ENCODE results near the gene HSPA4L.

Gene HSPA4L

DNA sequence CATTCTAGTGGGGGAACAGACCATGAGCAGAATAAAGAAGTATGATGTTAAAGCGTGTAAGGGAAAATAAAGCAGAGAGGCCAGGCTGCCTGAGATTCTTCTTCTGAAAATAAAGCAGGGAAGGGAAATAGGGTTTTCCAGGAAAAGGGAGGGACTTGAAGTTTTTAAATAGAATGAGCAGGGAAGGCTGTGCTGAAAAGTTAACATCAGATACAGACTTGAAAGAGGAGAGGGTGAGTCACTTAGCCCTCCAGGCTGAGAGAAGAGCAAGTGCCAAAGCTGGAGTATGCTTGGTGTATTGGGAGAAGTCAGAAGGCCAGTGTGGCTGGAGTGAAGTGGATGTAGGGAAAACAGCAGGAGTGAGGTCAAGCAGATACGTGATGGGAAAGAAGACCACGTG lies 88.6 kb downstream of the HSPA4L start:
- DNase-seq: no peak

DNA sequence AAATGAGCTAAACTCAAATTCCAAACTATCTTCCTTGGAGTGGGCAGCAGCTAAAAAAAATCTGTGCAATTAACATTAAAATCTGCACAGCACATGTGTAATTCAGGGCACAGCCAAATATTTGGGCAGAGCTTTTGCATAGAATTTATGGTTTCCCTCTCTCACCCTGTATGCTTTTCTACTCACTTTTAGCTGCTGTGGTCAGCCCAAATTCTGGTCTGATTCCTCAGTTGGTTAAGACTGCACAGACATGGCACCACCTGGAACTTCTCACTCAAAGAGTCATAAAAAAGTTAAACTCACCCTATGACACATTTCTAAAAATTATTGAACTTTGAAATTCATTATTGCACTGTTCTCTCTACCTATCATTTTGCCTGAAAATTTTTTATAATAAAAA lies 93.7 kb downstream of the HSPA4L start:
- DNase-seq: no peak

DNA sequence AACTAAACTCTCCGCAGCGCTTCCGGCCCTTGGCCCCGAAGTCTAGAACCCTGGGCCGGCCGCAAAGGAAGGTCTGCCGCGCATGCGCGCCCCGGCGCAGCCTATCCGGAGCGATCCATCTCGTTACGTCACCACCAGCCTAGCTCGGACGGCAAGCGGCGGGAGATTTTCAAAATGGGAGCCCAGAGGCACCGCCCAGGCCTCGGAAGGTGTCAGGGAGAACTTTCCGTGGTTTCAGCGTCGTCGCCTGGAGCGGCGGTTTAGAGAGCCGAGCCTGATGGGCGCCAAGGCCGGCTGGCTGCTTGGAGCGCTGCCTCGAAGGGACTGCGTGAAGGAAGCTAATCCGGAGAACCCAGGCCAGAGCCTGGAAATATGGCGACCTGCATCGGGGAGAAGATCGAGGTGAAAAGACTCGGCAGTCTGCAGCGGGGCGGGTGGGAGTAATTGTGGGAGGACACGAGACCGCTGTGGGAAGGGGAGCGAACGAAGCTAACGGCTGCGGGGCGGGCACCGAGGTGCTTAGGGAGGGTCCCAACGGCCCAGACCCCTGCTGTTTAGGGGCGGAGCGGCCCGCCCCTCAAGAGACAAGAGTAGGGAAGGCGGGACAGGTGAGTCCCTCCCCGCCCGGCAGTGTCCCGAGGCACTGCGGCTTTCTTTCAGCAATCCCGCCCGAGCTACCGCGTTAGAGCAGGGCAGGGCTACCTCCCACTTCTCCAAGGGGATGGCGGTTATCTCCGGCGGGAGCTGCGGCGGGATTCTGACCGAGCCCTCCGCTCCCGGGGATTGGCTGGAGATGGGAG lies 98.8 kb downstream of the HSPA4L start, which contains the start of gene PLK4:
TSS of gene PLK4 (plus strand) at position 131 of the 800 bp plus-strand sequence. CDS start at position 373, 242 bp downstream.
- DNase-seq: peak; percentile 94

DNA sequence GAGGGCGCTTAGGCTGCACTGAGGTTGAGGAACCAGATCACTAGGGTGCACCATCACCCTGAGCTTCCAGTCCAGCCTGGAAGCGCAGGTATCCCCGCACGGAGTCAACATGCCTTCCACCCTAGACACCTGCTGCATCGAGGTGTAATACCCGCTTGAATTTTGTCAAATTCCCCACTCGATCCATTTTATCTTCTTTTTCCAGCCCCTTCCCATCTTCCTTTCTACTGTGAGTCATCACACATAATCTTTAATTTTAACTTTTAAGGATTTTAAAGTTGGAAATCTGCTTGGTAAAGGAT lies 99.4 kb downstream of the HSPA4L start:
- no peak for DNase-seq

DNA sequence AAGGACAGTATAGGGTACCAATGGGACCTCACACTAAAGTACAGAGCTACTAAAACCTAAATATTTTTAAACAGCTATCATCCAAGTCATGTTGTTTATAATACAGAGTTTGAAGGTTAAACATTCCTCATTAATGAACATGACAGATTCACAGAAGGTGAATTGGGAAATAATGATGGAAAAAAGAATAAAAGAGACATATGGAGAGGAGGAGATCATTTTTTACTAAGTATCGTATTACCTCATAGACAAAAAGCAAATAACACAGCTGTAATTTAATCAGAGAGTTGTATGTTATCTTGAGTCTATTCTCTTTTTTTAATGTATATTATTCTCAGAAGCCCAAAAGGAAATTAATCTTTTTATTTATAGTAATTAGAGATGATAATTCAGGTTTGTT lies 106.4 kb downstream of the HSPA4L start:
- no peak for DNase-seq

DNA sequence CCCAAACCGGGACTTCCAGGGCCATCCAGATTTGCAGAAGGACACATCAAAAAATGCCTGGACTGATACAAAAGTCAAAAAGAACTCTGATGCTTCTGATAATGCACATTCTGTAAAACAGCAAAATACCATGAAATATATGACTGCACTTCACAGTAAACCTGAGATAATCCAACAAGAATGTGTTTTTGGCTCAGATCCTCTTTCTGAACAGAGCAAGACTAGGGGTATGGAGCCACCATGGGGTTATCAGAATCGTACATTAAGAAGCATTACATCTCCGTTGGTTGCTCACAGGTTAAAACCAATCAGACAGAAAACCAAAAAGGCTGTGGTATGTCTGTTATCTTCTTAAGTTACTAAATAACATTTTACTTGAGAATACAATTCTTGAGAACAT lies 107.8 kb downstream of the HSPA4L start:
- no peak for DNase-seq
